ENCODE data around the gene STK17B. TPM values are rescaled to one million over a fixed set of nuclear protein-coding genes. Genes with fewer than 3 reads are reported as not detected.

STK17B gene
- total and polyA plus RNA-seq, 3 experiments from 2014 or later: 54.6 to 130 (median 121) TPM

DNA sequence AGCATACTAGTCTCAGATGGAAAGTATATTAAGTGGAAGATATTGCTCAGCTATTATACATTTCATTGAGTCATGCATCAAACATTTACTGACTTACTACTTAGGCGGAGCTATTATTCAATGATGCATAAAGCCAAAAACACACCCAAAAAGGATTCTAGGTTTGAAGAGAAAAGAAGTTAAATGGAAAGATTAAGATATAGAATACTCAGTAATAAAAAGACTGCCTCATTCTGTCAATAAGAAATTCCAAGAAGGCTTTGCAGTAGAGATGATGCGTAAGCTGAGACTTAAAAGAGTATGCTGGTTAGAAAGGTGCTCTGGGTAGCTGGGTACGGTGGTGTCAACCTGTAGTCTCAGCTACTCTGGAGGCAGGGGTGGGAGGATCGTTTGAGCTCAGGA, 27.6 kb downstream of the STK17B start:
- Histone ChIP-seq H3K4me1 (ENCODE audit: insufficient read depth, low read length) (peaks cover 69% of the 10 kb centered on the region), H3K4me3 (ENCODE audit: low read length) (no peak overlapping the region), H3K9me3 (ENCODE audit: low read length) (no peaks in the 10 kb centered on the region), H3K36me3 (ENCODE audit: insufficient read depth, low read length) (peaks cover 46% of the 10 kb centered on the region), H3K27me3 (ENCODE audit: insufficient read depth, low read length, poor library complexity, severe bottlenecking) (no peaks in the 10 kb centered on the region), H3K27ac (ENCODE audit: low read depth, low read length) (no peak overlapping the region)
- H3K9me3 Mint-ChIP-seq: no peaks in the 10 kb centered on the region
- peaks cover 12 to 83% (median 41%) of the 10 kb centered on the region in 3 donors for H3K36me3 Mint-ChIP-seq
- H3K27ac Mint-ChIP-seq: peak overlapping the region; percentile 3 to 91 (median 69)
- no peaks in the 10 kb centered on the region for H3K27me3 Mint-ChIP-seq
- ChIA-PET CTCF (interaction anchor here (1.0 to 2.9 kb wide), 7 partner anchors 9 to 193 kb away, joined by 3 to 10 read pairs (median 3); partner anchors contain the start of genes DNAH7 and STK17B), POLR2A (interaction anchor here (1.5 to 1.8 kb wide), 2 partner anchors 23 to 34 kb away, joined by 3 to 18 read pairs; no protein-coding TSS in a partner anchor)
- H3K4me3 Mint-ChIP-seq: peak overlapping the region in 5 of 7 donors; percentile 4 to 43 (median 17)
- peaks cover 60 to 85% (median 82%) of the 10 kb centered on the region in 3 donors for H3K4me1 Mint-ChIP-seq
- DNase-seq: peak in 1 of 5 donors; percentile 4

DNA sequence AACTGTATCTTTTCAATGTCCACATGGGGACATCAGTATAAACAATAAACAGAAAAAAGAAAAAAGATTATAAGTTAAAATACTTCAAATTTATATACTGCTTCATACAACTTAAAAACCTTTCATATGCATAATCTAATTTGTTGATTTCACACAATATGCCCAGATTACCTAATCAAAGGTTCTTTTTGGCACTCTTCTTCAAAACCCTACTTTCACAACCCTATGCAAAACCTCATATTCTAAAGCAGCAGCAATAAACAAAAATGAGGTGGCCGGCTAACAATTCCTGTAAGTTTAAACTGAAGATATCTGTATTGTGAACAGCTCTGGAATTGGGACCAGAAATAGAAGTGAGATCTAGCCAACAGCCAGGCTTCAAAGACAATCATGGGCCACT, 28.6 kb downstream of the STK17B start:
- POLR2A ChIA-PET: no interaction called here
- peaks cover 58 to 87% (median 82%) of the 10 kb centered on the region in 3 donors for H3K4me1 Mint-ChIP-seq
- Histone ChIP-seq H3K4me3 (ENCODE audit: low read length) (no peak overlapping the region), H3K27me3 (ENCODE audit: insufficient read depth, low read length, poor library complexity, severe bottlenecking) (no peaks in the 10 kb centered on the region), H3K27ac (ENCODE audit: low read depth, low read length) (no peak overlapping the region), H3K36me3 (ENCODE audit: insufficient read depth, low read length) (peaks cover 49% of the 10 kb centered on the region), H3K4me1 (ENCODE audit: insufficient read depth, low read length) (peaks cover 60% of the 10 kb centered on the region), H3K9me3 (ENCODE audit: low read length) (no peaks in the 10 kb centered on the region)
- no peaks in the 10 kb centered on the region for H3K27me3 Mint-ChIP-seq
- no peaks in the 10 kb centered on the region for H3K9me3 Mint-ChIP-seq
- H3K36me3 Mint-ChIP-seq: peaks cover 16 to 86% (median 50%) of the 10 kb centered on the region in 3 donors
- CTCF ChIA-PET: interaction anchor here (1.1 to 2.9 kb wide), 2 partner anchors 28 to 74 kb away, joined by 3 to 10 read pairs; partner anchors contain the start of genes DNAH7 and STK17B
- H3K4me3 Mint-ChIP-seq: peak overlapping the region in 2 of 7 donors; percentile 15 to 28
- no peak for DNase-seq
- H3K27ac Mint-ChIP-seq: peak overlapping the region in 6 of 8 donors; percentile 51 to 85 (median 56)

DNA sequence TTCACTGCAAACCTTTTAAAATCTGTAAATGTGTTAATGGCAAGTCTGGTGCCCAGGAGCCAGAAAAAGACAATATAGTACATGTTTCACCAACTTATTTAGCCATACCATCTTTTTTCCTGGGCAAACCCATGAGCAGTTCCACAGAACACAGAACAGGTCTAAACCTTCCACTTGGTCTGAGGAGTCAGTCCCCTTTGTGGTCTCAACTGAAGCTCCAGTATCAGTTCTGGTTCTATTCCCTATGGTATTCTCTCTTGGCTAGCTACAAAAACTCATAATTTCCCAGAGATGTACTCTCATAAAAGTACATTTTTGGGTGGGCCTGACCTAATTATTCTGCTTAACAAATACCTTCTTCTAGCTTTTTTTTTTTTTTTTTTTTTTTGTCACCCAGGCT, 31.2 kb downstream of the STK17B start:
- Mint-ChIP-seq H3K4me3 (no peak overlapping the region), H3K27me3 (no peaks in the 10 kb centered on the region), H3K9me3 (peaks cover 0 to 2% (median 0%) of the 10 kb centered on the region in 5 donors), H3K27ac (peak overlapping the region; percentile 3 to 82 (median 62)), H3K36me3 (peaks cover 34 to 88% (median 55%) of the 10 kb centered on the region in 3 donors), H3K4me1 (peaks cover 45 to 77% (median 73%) of the 10 kb centered on the region in 3 donors)
- Histone ChIP-seq H3K27me3 (ENCODE audit: insufficient read depth, low read length, poor library complexity, severe bottlenecking) (no peaks in the 10 kb centered on the region), H3K27ac (ENCODE audit: low read depth, low read length) (no peak overlapping the region), H3K4me3 (ENCODE audit: low read length) (no peak overlapping the region), H3K9me3 (ENCODE audit: low read length) (no peaks in the 10 kb centered on the region), H3K4me1 (ENCODE audit: insufficient read depth, low read length) (peaks cover 39% of the 10 kb centered on the region), H3K36me3 (ENCODE audit: insufficient read depth, low read length) (peaks cover 55% of the 10 kb centered on the region)
- ChIA-PET CTCF (interaction anchor here (0.7 to 2.0 kb wide), 5 partner anchors 18 to 80 kb away, joined by 3 to 5 read pairs (median 4); partner anchors contain the start of gene STK17B), POLR2A (interaction anchor here (0.6 to 0.8 kb wide), 4 partner anchors 18 to 76 kb away, joined by 3 to 12 read pairs (median 8); no protein-coding TSS in a partner anchor)
- no peak for DNase-seq

DNA sequence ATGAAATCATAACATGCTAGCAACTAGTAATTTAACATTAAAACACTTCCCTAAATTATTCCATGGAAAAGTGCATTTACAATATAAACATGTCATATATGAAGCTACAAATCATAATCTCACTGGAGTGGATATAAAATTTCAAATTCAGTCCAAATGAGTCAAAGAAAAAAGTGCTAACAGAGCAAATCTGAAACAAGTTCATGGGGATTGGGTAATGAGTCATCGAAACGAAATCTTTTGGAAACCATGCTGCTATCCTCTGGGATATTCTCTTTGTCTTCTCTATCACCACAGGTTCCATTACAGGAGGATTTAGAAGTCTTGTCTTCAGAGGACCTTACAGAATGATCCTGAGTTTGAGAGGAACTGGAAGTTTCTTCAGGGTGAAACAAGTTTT, 34.1 kb downstream of the STK17B start:
- POLR2A ChIA-PET: no interaction called here
- peak overlapping the region in 7 of 8 donors; percentile 34 to 88 (median 77) for H3K27ac Mint-ChIP-seq

DNA sequence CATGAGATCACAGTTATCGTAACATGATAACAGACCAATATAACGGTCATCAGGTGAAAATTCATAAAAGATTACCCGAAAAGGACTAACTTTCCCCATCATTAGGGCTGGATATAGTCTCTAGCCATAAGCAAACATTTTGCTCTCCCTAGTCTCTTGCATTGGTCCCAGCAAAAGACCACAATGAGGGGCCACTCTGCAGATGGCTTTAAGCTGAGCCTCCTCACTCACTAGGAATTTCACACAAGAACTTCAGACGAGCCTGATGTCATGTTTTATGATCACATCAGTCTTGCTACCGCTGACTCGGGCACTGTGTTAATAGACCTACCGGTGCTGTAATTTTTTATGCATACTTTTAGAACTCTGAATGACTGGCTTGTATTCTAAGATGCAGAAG, 35.2 kb downstream of the STK17B start:
- H3K36me3 Mint-ChIP-seq: peaks cover 60 to 83% (median 61%) of the 10 kb centered on the region in 3 donors
- no peak overlapping the region for H3K4me3 Mint-ChIP-seq
- Histone ChIP-seq H3K27ac (ENCODE audit: low read depth, low read length) (no peak overlapping the region), H3K4me3 (ENCODE audit: low read length) (no peak overlapping the region), H3K9me3 (ENCODE audit: low read length) (peaks cover 19% of the 10 kb centered on the region), H3K4me1 (ENCODE audit: insufficient read depth, low read length) (peaks cover 12% of the 10 kb centered on the region), H3K27me3 (ENCODE audit: insufficient read depth, low read length, poor library complexity, severe bottlenecking) (no peaks in the 10 kb centered on the region), H3K36me3 (ENCODE audit: insufficient read depth, low read length) (peaks cover 41% of the 10 kb centered on the region)
- no peak for DNase-seq
- CTCF ChIA-PET: no interaction called here
- no peaks in the 10 kb centered on the region for H3K27me3 Mint-ChIP-seq
- POLR2A ChIA-PET: no interaction called here
- peak overlapping the region in 2 of 8 donors; percentile 54 to 77 for H3K27ac Mint-ChIP-seq
- peaks cover 39 to 71% (median 55%) of the 10 kb centered on the region in 3 donors for H3K4me1 Mint-ChIP-seq
- peaks cover 18 to 28% (median 25%) of the 10 kb centered on the region in 5 donors for H3K9me3 Mint-ChIP-seq

More for the DNA sequence above, 34.1 kb downstream of the STK17B start:
- H3K4me1 ChIP-seq (ENCODE audit: insufficient read depth, low read length): peaks cover 13% of the 10 kb centered on the region
- H3K9me3 ChIP-seq (ENCODE audit: low read length): peaks cover 8% of the 10 kb centered on the region
- Mint-ChIP-seq H3K27me3 (no peaks in the 10 kb centered on the region), H3K9me3 (peaks cover 7 to 16% (median 15%) of the 10 kb centered on the region in 5 donors), H3K4me3 (no peak overlapping the region), H3K36me3 (peaks cover 54 to 86% (median 56%) of the 10 kb centered on the region in 3 donors), H3K4me1 (peaks cover 33 to 66% (median 56%) of the 10 kb centered on the region in 3 donors)
- no peak for DNase-seq
- H3K27ac ChIP-seq (ENCODE audit: low read depth, low read length): no peak overlapping the region
- CTCF ChIA-PET: interaction anchor here (1.9 kb wide), 1 partner anchor 59 kb away, joined by 6 read pairs; no protein-coding TSS in a partner anchor
- H3K27me3 ChIP-seq (ENCODE audit: insufficient read depth, low read length, poor library complexity, severe bottlenecking): no peaks in the 10 kb centered on the region
- H3K36me3 ChIP-seq (ENCODE audit: insufficient read depth, low read length): peaks cover 45% of the 10 kb centered on the region
- no peak overlapping the region for H3K4me3 ChIP-seq (ENCODE audit: low read length)

DNA sequence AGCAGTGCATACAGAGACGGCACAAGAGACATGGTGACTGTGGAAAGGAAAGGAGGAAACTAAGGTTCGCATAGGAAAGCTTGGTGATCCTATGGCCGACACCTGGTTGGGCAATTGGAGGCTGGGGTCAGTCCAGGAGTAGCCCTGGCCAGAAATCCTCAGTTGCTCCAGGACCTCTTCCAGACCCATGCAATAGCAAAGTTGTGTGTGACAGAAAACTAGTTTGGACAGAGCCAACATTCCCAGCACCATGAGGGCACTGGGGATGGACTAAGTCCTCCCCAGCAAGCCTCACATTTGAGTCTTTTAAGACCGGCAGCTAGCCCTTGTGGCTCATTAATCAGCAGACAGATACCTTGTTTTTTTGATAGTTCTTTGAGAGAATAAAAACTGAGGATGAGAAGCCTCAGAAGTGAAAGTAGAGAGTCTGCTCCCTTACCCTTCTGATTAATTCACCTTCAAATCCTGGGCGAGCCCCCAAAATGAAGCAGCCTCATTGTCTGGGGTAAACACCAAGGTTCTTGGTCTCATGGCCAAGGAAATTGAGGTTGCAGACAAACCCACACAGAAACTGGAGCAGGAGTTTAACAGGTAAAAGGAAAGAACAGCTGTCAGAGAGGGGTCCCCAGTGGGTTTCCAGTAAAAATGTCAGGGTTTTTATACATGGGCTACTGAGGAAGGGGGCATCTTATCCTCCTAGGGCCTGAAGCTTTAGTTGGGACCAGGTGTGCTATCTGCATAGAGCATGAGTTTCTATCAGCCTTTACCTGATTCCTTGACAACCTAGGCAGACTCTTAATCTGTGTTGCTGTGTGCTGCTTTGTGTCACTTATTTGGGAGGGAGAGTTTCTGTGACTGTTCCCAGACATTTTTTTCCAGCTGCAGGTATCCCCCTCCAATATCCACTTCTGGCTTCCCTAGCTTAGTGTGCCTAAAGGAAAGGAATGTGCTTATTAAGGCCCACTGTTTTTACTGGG, 39.1 kb downstream of the STK17B start:
- H3K36me3 Mint-ChIP-seq: peaks cover 33 to 72% (median 60%) of the 10 kb centered on the region in 3 donors
- peaks cover 13% of the 10 kb centered on the region for H3K36me3 ChIP-seq (ENCODE audit: insufficient read depth, low read length)
- H3K4me3 ChIP-seq (ENCODE audit: low read length): no peak overlapping the region
- CTCF ChIA-PET: interaction anchor here (0.7 to 1.8 kb wide), 7 partner anchors 31 to 321 kb away, joined by 3 to 7 read pairs (median 4); no protein-coding TSS in a partner anchor
- peak overlapping the region; percentile 21 to 91 (median 83) for H3K27ac Mint-ChIP-seq
- H3K4me3 Mint-ChIP-seq: peak overlapping the region in 1 of 7 donors; percentile 24
- H3K27me3 ChIP-seq (ENCODE audit: insufficient read depth, low read length, poor library complexity, severe bottlenecking): no peaks in the 10 kb centered on the region
- H3K4me1 Mint-ChIP-seq: peaks cover 21 to 42% (median 24%) of the 10 kb centered on the region in 3 donors
- peaks cover 31% of the 10 kb centered on the region for H3K9me3 ChIP-seq (ENCODE audit: low read length)
- no peak overlapping the region for H3K27ac ChIP-seq (ENCODE audit: low read depth, low read length)
- H3K4me1 ChIP-seq (ENCODE audit: insufficient read depth, low read length): no peaks in the 10 kb centered on the region
- H3K27me3 Mint-ChIP-seq: no peaks in the 10 kb centered on the region
- POLR2A ChIA-PET: interaction anchor here (1.0 to 1.5 kb wide), 3 partner anchors 31 to 205 kb away, joined by 3 to 5 read pairs (median 4); no protein-coding TSS in a partner anchor
- peaks cover 37 to 59% (median 53%) of the 10 kb centered on the region in 5 donors for H3K9me3 Mint-ChIP-seq
- peak in 2 of 5 donors; percentile 29 to 68 for DNase-seq

DNA sequence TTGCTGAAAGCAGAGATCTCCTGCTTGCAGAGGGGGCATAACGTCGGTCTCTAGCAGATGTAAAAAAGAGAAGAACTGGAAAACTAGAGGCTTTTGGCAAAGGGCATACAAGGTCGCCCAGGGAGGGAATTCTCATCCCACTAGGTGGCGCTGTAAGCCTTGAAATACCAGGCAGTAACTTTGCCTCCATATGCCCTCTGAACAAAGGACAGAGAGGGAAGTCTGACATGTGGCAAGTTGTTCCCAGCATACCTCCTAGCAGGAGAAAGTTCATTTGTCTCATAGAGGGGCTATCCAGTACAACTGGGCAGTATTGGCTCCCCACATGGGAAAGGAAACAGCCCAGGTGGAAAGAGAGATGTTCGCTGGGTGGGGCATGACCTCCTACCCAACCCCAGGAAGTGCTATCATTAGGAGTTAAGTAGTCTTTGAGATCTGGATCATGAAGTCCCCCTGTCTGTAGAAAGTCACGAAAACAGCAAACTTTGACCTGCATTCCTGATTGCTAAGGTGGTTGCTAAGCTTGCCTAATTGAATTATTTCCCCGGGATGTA, 39.9 kb downstream of the STK17B start:
- no peaks in the 10 kb centered on the region for H3K27me3 ChIP-seq (ENCODE audit: insufficient read depth, low read length, poor library complexity, severe bottlenecking)
- no peak overlapping the region for H3K4me3 ChIP-seq (ENCODE audit: low read length)
- peaks cover 40 to 60% (median 52%) of the 10 kb centered on the region in 5 donors for H3K9me3 Mint-ChIP-seq
- H3K36me3 Mint-ChIP-seq: peaks cover 26 to 69% (median 52%) of the 10 kb centered on the region in 3 donors
- peak overlapping the region; percentile 14 to 91 (median 83) for H3K27ac Mint-ChIP-seq
- no peaks in the 10 kb centered on the region for H3K4me1 ChIP-seq (ENCODE audit: insufficient read depth, low read length)
- POLR2A ChIA-PET: interaction anchor here (1.5 kb wide), 1 partner anchor 32 kb away, joined by 5 read pairs; no protein-coding TSS in a partner anchor
- peaks cover 8% of the 10 kb centered on the region for H3K36me3 ChIP-seq (ENCODE audit: insufficient read depth, low read length)
- H3K27ac ChIP-seq (ENCODE audit: low read depth, low read length): no peak overlapping the region
- peaks cover 17 to 35% (median 18%) of the 10 kb centered on the region in 3 donors for H3K4me1 Mint-ChIP-seq
- H3K27me3 Mint-ChIP-seq: no peaks in the 10 kb centered on the region
- peak in 4 of 5 donors; percentile 46 to 71 (median 48) for DNase-seq
- peaks cover 31% of the 10 kb centered on the region for H3K9me3 ChIP-seq (ENCODE audit: low read length)
- H3K4me3 Mint-ChIP-seq: peak overlapping the region in 1 of 7 donors; percentile 6
- CTCF ChIA-PET: interaction anchor here (0.9 to 1.8 kb wide), 5 partner anchors 30 to 322 kb away, joined by 3 to 7 read pairs (median 4); no protein-coding TSS in a partner anchor

Data from CD8-positive, alpha-beta memory T cell (primary cell).